Thyroid gland (tissue), 4 donors: ENCODE results near the gene DPP6. TPM values are rescaled to one million over a fixed set of nuclear protein-coding genes. Genes with fewer than 3 reads are reported as not detected.

Experiments used
- DNase-seq, 2 donors: peaks; one replicate each; pipeline ENCODE4 v3.0.0-alpha.2; 2019
- H3K27ac ChIP-seq, 3 donors: fragments of 200-600 bp; sonication (generic); 1 replicate in 2 of 3; 2 replicates in 1 of 3; pipeline ENCODE4 v1.5.1; 2016 to 2019; ENCODE audit warnings: mild to moderate bottlenecking in 1 of 3, moderate library complexity in 1 of 3
- H3K27me3 ChIP-seq: fragments of 200-600 bp; sonication (generic); one replicate; pipeline ENCODE4 v1.5.1; 2019
- H3K36me3 ChIP-seq, 2 donors: fragments of 200-600 bp; sonication (generic); one replicate each; pipeline ENCODE4 v1.5.1; 2016 to 2019
- H3K4me1 ChIP-seq, 2 donors: fragments of 200-600 bp; sonication (generic); one replicate each; pipeline ENCODE4 v1.5.1; 2017 to 2019
- H3K4me3 ChIP-seq, 3 donors: fragments of 200-600 bp; sonication (generic); replicated peaks in 1 of 3; 1 replicate in 2 of 3; 2 replicates in 1 of 3; pipeline ENCODE4 v1.5.1; 2016; ENCODE audit warnings: mild to moderate bottlenecking in 1 of 3
- H3K9me3 ChIP-seq: fragments of 200-600 bp; sonication (generic); one replicate; pipeline ENCODE4 v1.5.1; 2017
- POLR2A ChIP-seq, 2 donors: fragments of 450-650 bp; IDR thresholded peaks; one replicate each; pipeline ENCODE4 v1.6.1; 2017; ENCODE audit warnings: antibody characterized with exemption in 2 of 2, mild to moderate bottlenecking in 2 of 2, moderate library complexity in 1 of 2
- WGBS, 2 donors: methylation state at CpG; one replicate each; pipeline ENCODE4 v1.1.5; 2017; 5-methylcytosine and 5-hydroxymethylcytosine counted together
- intact Hi-C: fragments of 100-400 bp; cut with DNase I; formaldehyde crosslinking; loops from one replicate; pipeline ENCODE4 v1.15.1; 2023
- total RNA-seq, 4 donors: library from RNA; depleted of rRNA; stranded (reverse); fragments of >200 nt; gene quantifications; one replicate each; pipeline ENCODE4 v1.2.3, GENCODE V29; 2016
- TF ChIP-seq, protein P1 (sequence below), 6 experiments: fragments of 200-600 bp in 3 of 6; fragments of 450-650 bp in 3 of 6; sonication (generic) in 3 of 6; IDR thresholded peaks; one replicate each; pipeline ENCODE4 v1.5.1; 2016 to 2019; ENCODE audit warnings: antibody characterized with exemption in 6 of 6, mild to moderate bottlenecking in 2 of 6, inconsistent platforms in 1 of 6, moderate library complexity in 1 of 6

The DPP6 gene
- total RNA-seq, 4 donors from 2014 or later = 50.7 to 97.7 (median 68.9) TPM

DNA sequence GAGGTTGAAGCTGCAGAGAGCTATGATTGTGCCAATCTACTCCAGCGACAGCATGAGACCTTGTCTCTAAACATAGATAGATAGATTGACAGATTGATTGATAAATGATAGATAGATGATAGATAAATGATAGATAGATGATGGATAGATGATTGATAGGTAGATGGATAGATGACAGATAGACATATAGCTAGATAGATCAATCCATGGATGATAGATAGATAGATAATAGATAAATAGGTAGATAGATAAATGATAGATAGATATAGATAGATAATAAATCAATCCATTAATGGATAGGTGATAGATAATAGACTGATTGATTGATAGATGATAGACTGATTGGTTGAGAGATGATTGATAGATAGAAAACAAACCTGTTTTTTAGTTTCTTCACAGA, 601.1 kb downstream of the DPP6 start:
- H3K4me3 ChIP-seq = no peak overlapping the region
- H3K27ac ChIP-seq = no peak overlapping the region
- intact Hi-C loops = no loop called here
- no peaks in the 10 kb centered on the region for H3K9me3 ChIP-seq
- no peaks in the 10 kb centered on the region for H3K4me1 ChIP-seq
- no peaks in the 10 kb centered on the region for H3K36me3 ChIP-seq
- TF ChIP-seq, protein P1, sequence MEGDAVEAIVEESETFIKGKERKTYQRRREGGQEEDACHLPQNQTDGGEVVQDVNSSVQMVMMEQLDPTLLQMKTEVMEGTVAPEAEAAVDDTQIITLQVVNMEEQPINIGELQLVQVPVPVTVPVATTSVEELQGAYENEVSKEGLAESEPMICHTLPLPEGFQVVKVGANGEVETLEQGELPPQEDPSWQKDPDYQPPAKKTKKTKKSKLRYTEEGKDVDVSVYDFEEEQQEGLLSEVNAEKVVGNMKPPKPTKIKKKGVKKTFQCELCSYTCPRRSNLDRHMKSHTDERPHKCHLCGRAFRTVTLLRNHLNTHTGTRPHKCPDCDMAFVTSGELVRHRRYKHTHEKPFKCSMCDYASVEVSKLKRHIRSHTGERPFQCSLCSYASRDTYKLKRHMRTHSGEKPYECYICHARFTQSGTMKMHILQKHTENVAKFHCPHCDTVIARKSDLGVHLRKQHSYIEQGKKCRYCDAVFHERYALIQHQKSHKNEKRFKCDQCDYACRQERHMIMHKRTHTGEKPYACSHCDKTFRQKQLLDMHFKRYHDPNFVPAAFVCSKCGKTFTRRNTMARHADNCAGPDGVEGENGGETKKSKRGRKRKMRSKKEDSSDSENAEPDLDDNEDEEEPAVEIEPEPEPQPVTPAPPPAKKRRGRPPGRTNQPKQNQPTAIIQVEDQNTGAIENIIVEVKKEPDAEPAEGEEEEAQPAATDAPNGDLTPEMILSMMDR (IDR thresholded peaks at IDR 0.05) = no peak
- TF ChIP-seq POLR2A (IDR thresholded peaks at IDR 0.05) = no peak
- DNase-seq = no peak
- no peaks in the 10 kb centered on the region for H3K27me3 ChIP-seq
- WGBS, 2 donors = 81 to 96% methylated on average over 1 of the region's 1 CpG

DNA sequence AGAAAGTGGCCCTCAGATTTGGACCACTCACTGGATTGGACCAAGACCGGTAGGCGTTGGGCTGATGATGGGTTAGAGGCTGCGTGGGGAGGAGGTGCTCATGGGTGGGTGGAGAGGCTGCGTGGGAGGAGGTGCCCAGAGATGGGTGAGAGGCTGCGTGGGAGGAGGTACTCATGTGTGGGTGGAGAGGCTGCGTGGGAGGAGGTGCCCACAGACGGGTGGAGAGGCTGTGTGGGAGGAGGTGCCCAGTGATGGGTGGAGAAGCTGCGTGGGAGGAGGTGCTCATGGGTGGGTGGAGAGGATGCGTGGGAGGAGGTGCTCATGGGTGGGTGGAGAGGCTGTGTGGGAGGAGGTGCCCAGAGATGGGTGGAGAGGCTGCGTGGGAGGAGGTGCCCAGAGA, 604.4 kb downstream of the DPP6 start:
- H3K27ac ChIP-seq = no peak overlapping the region
- H3K9me3 ChIP-seq = no peaks in the 10 kb centered on the region
- H3K27me3 ChIP-seq = no peaks in the 10 kb centered on the region
- WGBS, 2 donors = 85 to 97% methylated on average over 7 to 9 of the region's 10 CpGs
- TF ChIP-seq, protein P1 (IDR thresholded peaks at IDR 0.05) = no peak
- no peak for TF ChIP-seq POLR2A (IDR thresholded peaks at IDR 0.05)
- intact Hi-C loops = no loop called here
- no peaks in the 10 kb centered on the region for H3K36me3 ChIP-seq
- H3K4me1 ChIP-seq = no peaks in the 10 kb centered on the region
- no peak overlapping the region for H3K4me3 ChIP-seq
- no peak for DNase-seq

DNA sequence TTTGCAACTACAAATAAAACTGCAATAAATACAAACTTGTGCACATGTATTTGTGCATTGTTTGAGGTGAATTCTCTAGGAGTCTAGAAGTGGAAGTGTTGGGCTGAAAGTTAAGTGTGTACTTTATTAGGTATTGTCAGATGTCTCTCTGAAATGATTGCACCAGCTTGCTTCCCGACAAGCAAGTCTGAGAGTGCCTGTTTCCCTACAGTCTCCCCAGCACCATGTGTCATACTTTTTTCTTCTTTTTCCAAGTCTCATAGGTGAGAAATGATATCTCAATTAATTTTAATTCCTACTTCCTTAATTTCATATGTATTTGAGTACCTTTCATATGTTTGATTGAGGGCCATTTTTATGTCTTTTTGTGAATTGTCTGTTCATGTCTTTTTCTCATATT, 614.6 kb downstream of the DPP6 start:
- intact Hi-C loops = no loop called here
- no peaks in the 10 kb centered on the region for H3K36me3 ChIP-seq
- H3K9me3 ChIP-seq = no peaks in the 10 kb centered on the region
- H3K27ac ChIP-seq = no peak overlapping the region
- no peak overlapping the region for H3K4me3 ChIP-seq
- H3K4me1 ChIP-seq = no peaks in the 10 kb centered on the region
- no peaks in the 10 kb centered on the region for H3K27me3 ChIP-seq
- 91 to 95% methylated on average over 1 of the region's 1 CpG for WGBS, 2 donors
- DNase-seq = no peak
- TF ChIP-seq, protein P1 (IDR thresholded peaks at IDR 0.05) = no peak
- TF ChIP-seq POLR2A (IDR thresholded peaks at IDR 0.05) = no peak

DNA sequence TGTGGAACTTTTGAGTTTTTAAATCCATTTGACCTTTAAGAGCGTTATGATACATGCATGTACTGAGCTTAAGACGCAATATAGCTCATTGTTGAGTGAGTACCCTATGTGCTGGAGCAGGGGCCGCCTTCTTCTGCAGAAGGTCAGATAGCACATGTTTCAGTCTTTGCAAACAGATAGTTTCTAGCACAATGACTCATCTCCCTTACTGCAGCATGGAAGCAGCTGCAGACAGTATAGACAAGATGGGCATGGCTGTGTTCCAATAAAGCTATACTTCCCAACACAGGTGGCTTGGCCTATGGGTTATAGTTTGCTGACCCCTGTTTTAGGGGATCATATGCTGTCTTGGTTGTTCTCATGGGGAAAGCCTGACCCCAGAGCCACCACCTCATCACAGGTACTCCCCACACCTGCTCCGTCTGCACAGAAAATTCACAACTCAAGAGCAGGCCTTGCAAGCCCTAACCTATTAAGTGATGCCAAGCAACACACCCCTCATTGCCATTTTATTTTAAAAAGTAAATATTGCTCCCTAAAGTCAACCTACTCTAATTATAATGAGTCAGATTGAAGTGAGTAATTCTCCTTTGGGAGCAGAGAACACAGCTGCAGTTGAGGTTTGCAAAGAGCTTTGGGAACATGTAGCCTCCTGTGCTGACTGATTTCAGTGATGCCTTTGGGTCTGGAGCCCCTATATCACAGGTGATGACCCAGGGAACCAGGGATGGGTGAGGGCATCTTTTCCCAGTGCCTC, 620.6 kb downstream of the DPP6 start:
- H3K27ac ChIP-seq = no peak overlapping the region
- 81 to 89% methylated on average over 4 of the region's 4 CpGs for WGBS, 2 donors
- no peaks in the 10 kb centered on the region for H3K36me3 ChIP-seq
- no peaks in the 10 kb centered on the region for H3K27me3 ChIP-seq
- H3K4me3 ChIP-seq = no peak overlapping the region
- intact Hi-C loops = no loop called here
- H3K4me1 ChIP-seq = no peaks in the 10 kb centered on the region
- no peaks in the 10 kb centered on the region for H3K9me3 ChIP-seq
- TF ChIP-seq, protein P1 (IDR thresholded peaks at IDR 0.05) = no peak
- TF ChIP-seq POLR2A (IDR thresholded peaks at IDR 0.05) = no peak
- DNase-seq = no peak

DNA sequence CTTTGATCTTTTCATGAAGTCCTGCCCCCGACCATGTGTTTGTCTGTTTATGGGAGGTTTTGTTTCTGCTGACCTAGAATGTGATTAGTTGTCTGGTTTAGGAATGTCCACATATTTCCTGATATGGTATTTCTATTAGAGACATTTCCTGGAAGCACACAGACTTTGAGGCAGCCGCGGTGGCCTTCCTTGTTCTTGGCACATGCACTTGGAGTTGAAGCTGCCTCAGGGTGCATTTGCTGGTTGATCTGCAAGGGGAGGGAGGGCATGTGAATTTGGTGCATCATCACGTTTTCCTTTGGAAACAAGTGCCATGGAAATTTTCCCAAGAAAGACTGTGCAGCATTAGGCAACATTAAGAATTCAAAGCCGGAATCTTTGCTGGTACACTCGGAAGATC, 622.0 kb downstream of the DPP6 start:
- Histone ChIP-seq H3K4me1 (no peaks in the 10 kb centered on the region), H3K27ac (no peak overlapping the region), H3K36me3 (no peaks in the 10 kb centered on the region), H3K4me3 (no peak overlapping the region), H3K27me3 (no peaks in the 10 kb centered on the region), H3K9me3 (no peaks in the 10 kb centered on the region)
- no peak for DNase-seq
- intact Hi-C loops = no loop called here
- 74 to 86% methylated on average over 6 of the region's 6 CpGs for WGBS, 2 donors
- TF ChIP-seq, protein P1 (IDR thresholded peaks at IDR 0.05) = no peak
- TF ChIP-seq POLR2A (IDR thresholded peaks at IDR 0.05) = no peak
